ENCODE results near the gene NCKIPSD.

DNA sequence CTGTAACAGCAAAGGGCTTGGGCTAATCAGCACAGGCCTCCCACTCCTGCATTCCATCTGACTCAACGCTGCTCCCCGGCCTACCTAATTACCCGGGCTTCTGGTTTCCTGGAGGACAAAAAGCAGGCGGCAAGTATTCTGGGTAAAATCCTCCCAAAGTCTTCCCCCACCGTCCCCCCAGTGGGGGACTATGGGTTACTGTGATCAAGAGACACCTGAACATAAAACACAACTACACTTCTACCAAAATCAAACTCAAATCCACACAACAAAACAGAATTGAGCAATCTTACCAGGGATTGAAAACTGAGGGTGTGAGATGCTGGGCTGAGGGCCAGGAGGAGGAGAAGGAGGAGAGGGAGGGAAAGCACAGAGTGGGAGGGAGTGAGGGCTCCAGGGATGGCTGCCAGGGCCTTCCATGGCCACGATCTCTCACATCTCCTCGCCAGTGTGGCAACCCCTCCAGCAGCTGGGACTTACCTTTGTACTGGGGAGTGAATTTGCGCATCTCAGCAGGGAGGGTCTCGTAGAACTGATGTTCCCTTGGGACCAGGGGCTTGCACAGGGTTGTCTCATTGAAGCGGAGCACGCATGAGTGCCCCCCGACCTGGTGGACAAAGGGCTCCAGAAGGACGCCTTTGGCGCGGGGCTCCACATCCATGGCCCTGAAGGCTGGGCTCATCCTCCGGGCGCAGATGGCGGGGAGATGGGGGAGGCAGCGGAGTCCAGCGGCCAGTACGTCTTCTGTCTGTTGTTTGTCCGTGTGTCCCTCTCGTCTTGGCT lies 9.1 kb upstream of the NCKIPSD start:
- TF ChIP-seq CTCF (IDR thresholded peaks at IDR 0.05) (no peak), POLR2A (IDR thresholded peaks at IDR 0.05) (no peak)

All from right lobe of liver (tissue), 4 donors.